DND-41 (cell line): ENCODE data around the gene ASPM.
A peak's percentile ranks its signal among the peaks of the same experiment; 100 is the strongest.

ENCODE experiments used
- ATAC-seq: fragments of 200-7000 bp; cut with Tn5 transposase; 3 replicates; pipeline ENCODE4 v1.9.1; 2021; ENCODE audit warnings: low read depth; ENCODE audit not compliant: insufficient read depth
- DNase-seq: peaks from one replicate; pipeline ENCODE4 v3.0.0-alpha.2; 2020
- H2AFZ ChIP-seq: 2 replicates; pipeline ENCODE4 v1.6.0; 2012; ENCODE audit warnings: low read depth, low read length
- H3K27ac ChIP-seq: 2 replicates; pipeline ENCODE4 v1.5.1; 2012; ENCODE audit warnings: low read length, inconsistent platforms
- H3K27me3 ChIP-seq: fragments of 200-600 bp; sonication (generic); 2 replicates; pipeline ENCODE4 v1.6.0; 2012; ENCODE audit warnings: low read length, mild to moderate bottlenecking, inconsistent platforms; ENCODE audit not compliant: insufficient read depth, poor library complexity
- H3K36me3 ChIP-seq: 2 replicates; pipeline ENCODE4 v1.5.1; 2012; ENCODE audit warnings: low read length, inconsistent platforms; ENCODE audit not compliant: insufficient read depth
- H3K4me1 ChIP-seq: 2 replicates; pipeline ENCODE4 v1.5.1; 2012; ENCODE audit warnings: mild to moderate bottlenecking, low read length; ENCODE audit not compliant: insufficient read depth
- H3K4me2 ChIP-seq: 2 replicates; pipeline ENCODE4 v1.6.0; 2012; ENCODE audit warnings: mild to moderate bottlenecking, moderate library complexity, low read length, inconsistent platforms; ENCODE audit not compliant: insufficient read depth
- H3K4me3 ChIP-seq, 2 experiments: fragments of 200-600 bp in 1 of 2; shearing (Covaris generic) in 1 of 2; 2 replicates each; pipeline ENCODE4 v1.5.1; 2012 to 2016; ENCODE audit warnings: inconsistent platforms in 2 of 2, low read length in 2 of 2, mild to moderate bottlenecking in 2 of 2, low read depth in 1 of 2, moderate library complexity in 1 of 2
- H3K79me2 ChIP-seq: 2 replicates; pipeline ENCODE4 v1.6.0; 2012; ENCODE audit warnings: low read length, inconsistent platforms; ENCODE audit not compliant: insufficient read depth
- H3K9ac ChIP-seq: 2 replicates; pipeline ENCODE4 v1.6.0; 2012; ENCODE audit warnings: low read depth, mild to moderate bottlenecking, inconsistent platforms, low read length, moderate library complexity
- H3K9me3 ChIP-seq: 2 replicates; pipeline ENCODE4 v1.5.1; 2012; ENCODE audit warnings: low read length, moderate library complexity, mild to moderate bottlenecking, inconsistent platforms; ENCODE audit not compliant: insufficient read depth, severe bottlenecking
- H4K20me1 ChIP-seq: 2 replicates; pipeline ENCODE4 v1.6.0; 2012; ENCODE audit warnings: low read length; ENCODE audit not compliant: insufficient read depth
- CTCF ChIP-seq: IDR thresholded peaks from 2 replicates; pipeline ENCODE4 v1.5.1; 2012; ENCODE audit warnings: borderline replicate concordance, low read length, moderate library complexity, mild to moderate bottlenecking; ENCODE audit not compliant: poor library complexity, severe bottlenecking; ENCODE audit errors: extremely low read depth
- EZH2 ChIP-seq: IDR thresholded peaks from 3 replicates; pipeline ENCODE4 v1.6.1; 2012; ENCODE audit warnings: borderline replicate concordance, low read depth, mild to moderate bottlenecking, moderate library complexity, low read length, inconsistent platforms; ENCODE audit not compliant: severe bottlenecking

Gene ASPM

DNA sequence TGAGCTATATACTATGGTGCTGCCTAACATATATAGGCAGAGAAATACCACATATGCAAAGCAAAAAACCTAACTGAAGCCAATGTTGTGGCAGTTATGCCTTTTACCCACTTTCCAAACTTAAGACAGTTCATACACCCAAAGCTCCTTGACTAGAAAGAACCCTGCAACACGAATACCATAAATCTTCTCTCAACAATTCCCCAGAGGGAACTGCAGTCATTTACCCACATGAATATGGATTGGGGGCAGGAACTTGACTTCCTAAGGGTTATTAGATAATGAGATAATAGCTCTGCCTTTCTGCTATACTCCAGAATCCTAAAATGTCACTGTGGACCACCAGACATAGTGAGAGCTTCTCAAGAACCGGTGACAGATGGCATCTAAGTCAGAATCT is 2.9 kb upstream of the ASPM start:
- Histone ChIP-seq H3K79me2 (peaks cover 21% of the 10 kb centered on the region), H3K4me1 (peaks cover 18% of the 10 kb centered on the region), H3K36me3 (peaks cover 10% of the 10 kb centered on the region), H4K20me1 (peaks cover 6% of the 10 kb centered on the region; the same call in 1 of the 2 replicates), H3K9me3 (no peaks in the 10 kb centered on the region), H3K4me2 (no peak overlapping the region), H3K27me3 (no peaks in the 10 kb centered on the region), H3K27ac (no peak overlapping the region), H3K4me3 (no peak overlapping the region), H3K9ac (no peak overlapping the region), H2AFZ (no peak overlapping the region)
- DNase-seq (no peak), ATAC-seq (no peak)
- TF ChIP-seq CTCF: no peak
- no peak for TF ChIP-seq EZH2

DNA sequence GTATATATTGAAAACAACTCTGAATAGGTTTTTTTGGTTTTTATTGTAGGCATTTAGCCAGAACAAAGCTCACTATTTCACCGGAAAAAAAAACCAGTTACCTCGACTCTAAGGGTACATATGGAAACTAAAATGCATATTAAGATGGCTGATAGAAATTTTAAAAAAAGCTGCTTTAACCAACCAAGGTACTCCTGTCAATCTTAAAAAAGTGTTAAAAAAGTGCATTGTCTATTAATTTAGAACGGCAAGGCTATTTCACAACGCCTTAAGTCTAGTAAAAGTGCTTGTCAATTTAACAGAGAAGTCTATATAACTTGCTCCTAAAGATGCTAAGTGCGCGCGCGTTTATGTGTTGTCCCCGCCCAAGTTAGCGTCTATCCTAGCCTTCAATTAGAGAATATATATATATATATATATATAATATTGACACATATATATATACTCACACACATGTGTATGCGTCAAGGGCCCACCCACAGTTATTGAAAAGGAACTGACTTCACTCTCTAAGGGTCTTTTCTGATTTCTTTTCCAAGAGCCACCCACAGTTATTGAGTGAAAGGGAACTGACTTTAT is 934 bp downstream of the ASPM start:
- peak overlapping the region; percentile 74 for H3K9ac ChIP-seq
- peak overlapping the region; percentile 47 to 64 for H3K4me3 ChIP-seq
- H3K27ac ChIP-seq: peak overlapping the region; percentile 92
- ATAC-seq (no peak), DNase-seq (no peak)
- peaks cover 6% of the 10 kb centered on the region; the same call in 1 of the 2 replicates for H4K20me1 ChIP-seq
- peak overlapping the region; percentile 79 for H2AFZ ChIP-seq
- TF ChIP-seq EZH2: no peak
- no peak for TF ChIP-seq CTCF
- no peaks in the 10 kb centered on the region for H3K9me3 ChIP-seq
- peaks cover 46% of the 10 kb centered on the region for H3K36me3 ChIP-seq
- peak overlapping the region; percentile 88 for H3K4me2 ChIP-seq
- H3K79me2 ChIP-seq: peaks cover 59% of the 10 kb centered on the region
- no peaks in the 10 kb centered on the region for H3K27me3 ChIP-seq
- peaks cover 56% of the 10 kb centered on the region for H3K4me1 ChIP-seq

DNA sequence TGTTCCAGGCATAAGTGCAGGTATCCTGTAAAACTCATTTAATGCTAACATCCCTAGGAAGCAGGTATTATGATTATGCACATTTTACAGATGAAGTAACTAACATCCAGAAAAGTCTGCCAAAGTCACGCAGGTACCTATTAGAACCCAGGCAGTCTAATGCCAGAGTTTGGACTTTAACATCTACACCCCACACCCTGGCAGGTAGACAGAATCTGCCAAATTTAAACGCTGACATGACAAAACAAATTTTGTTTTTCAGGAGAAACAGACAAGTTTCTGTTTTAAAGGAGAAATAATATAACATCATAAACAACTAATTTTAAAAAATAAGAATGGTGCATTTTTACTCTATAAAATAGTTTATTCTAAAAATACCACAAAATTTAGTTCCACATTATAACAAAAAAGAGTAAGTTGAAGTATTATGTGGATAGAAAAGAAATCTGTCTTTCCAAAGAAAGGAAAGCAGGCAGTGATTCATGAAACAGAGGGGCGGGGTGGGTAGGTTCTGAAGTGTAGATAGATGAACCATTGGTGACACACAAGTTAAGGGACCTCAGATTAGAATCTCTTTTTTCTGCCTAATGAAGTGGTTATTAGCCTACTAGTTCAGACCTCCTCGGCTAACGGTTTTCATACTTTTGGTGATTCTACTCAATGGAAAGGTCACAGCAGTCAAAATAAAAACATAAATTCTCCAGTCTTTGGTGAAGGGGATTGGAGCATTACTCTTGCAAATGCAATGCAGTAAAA is 1.7 kb downstream of the ASPM start:
- no peak for TF ChIP-seq EZH2
- no peak for TF ChIP-seq CTCF
- H3K4me1 ChIP-seq: peaks cover 64% of the 10 kb centered on the region
- no peaks in the 10 kb centered on the region for H3K27me3 ChIP-seq
- H3K4me2 ChIP-seq: peak overlapping the region; percentile 88
- peak overlapping the region; percentile 47 to 64 for H3K4me3 ChIP-seq
- DNase-seq: peak; percentile 23
- no peaks in the 10 kb centered on the region for H3K9me3 ChIP-seq
- peak overlapping the region; percentile 74 for H3K9ac ChIP-seq
- H3K27ac ChIP-seq: peak overlapping the region; percentile 92
- H3K36me3 ChIP-seq: peaks cover 54% of the 10 kb centered on the region
- peaks cover 67% of the 10 kb centered on the region for H3K79me2 ChIP-seq
- peaks cover 6% of the 10 kb centered on the region; the same call in 1 of the 2 replicates for H4K20me1 ChIP-seq
- ATAC-seq: no peak
- no peak overlapping the region for H2AFZ ChIP-seq
